HG02970 (cell line): ENCODE results near the gene ESR1.
"Not testable (repeated sequence)": the region's sequence is repeated elsewhere in the genome, so short reads cannot be mapped to it uniquely, and the experiment has no call there.

Source experiments
- ATAC-seq: cut with Tn5 transposase; IDR thresholded peaks from one replicate; pipeline ENCODE4 v1.9.1; 2021; ENCODE audit warnings: mild to moderate bottlenecking, moderate library complexity, moderate number of reproducible peaks; ENCODE audit not compliant: unreplicated experiment, low FRiP score

ESR1 gene

DNA sequence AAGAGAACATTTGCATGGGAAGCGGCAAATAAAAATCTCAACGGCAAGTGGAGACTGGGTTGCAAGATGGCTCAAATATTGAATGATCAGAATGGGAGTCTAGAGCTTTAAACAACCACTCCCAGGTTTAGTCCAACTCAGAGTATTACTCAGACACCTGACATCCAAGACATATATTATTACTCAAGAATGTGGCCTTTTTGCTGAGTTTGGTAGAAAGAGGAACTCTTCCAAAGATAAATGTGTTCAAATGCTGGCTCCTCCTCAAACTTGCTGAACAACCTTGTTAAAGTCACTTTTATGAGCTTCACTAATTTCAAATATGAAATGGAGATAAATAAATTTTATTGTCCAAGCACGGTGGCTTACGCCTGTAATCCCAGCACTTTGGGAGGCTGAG lies 77.8 kb downstream of the ESR1 start:
- no peak for ATAC-seq

DNA sequence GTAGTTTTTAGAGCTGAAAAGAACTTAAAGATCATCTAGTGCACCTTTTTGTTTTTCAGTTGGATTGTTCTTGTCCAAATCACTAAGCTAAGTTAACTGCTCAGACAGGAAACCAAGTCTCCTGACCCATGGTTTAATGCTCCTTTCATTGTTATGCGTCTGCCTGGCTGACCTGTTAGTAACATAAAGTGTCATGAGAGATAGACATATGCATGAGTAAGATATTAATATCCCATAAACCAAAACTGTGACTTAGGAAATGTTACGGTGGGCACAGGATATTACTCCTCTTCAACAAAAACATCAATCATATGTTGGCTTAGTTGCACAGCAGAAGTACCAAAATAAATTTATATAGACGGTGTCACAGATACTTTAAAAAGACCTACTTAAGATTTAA lies 84.0 kb downstream of the ESR1 start:
- ATAC-seq: no peak

GRCh38 chr6:151894426-151894825 lies 86.9 kb downstream of the ESR1 start:
- not testable (repeated sequence) for ATAC-seq

- ATAC-seq: not testable (repeated sequence)
Observed at GRCh38 chr6:151899221-151899620, 91.7 kb downstream of the ESR1 start.

DNA sequence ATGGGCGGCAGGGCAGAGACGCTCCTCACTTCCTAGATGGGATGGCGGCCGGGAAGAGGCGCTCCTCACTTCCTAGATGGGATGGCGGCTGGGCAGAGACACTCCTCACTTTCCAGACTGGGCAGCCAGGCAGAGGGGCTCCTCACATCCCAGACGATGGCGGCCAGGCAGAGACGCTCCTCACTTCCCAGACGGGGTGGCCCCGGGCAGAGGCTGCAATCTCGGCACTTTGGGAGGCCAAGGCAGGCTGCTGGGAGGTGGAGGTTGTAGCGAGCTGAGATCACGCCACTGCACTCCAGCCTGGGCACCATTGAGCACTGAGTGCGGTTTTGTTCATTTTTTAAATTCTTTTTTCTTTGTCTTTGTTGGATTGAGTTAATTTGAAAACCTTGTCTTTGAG lies 92.3 kb downstream of the ESR1 start:
- not testable (repeated sequence) for ATAC-seq

- no peak for ATAC-seq
Observed at GRCh38 chr6:151900256-151900655, 92.8 kb downstream of the ESR1 start.

GRCh38 chr6:151901009-151901411 lies 93.5 kb downstream of the ESR1 start:
- no peak for ATAC-seq

GRCh38 chr6:151904631-151905030 lies 97.1 kb downstream of the ESR1 start:
- ATAC-seq: no peak

GRCh38 chr6:151905072-151905471 lies 97.6 kb downstream of the ESR1 start:
- ATAC-seq: no peak

GRCh38 chr6:151905854-151906253 lies 98.4 kb downstream of the ESR1 start:
- ATAC-seq: no peak

DNA sequence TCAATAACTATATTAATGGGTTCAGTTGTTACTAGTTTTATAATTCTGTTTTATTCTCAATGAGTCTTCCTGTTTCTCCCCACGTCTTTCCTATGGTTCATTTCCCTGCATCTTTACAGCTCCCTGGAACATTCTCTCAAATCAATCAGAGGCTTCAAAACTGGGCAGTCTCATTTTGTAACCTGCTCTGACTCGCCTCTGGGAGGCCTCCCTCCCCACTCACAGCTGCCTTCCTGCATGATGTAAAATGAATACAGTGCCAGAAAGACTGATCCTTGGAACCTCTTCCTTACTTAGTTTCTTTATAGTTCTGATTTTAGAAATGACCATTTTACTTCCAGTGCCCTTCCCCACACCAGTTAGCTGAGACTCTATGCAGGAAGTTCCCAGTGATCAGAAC lies 103.9 kb downstream of the ESR1 start:
- no peak for ATAC-seq

GRCh38 chr6:151914484-151914883 lies 107.0 kb downstream of the ESR1 start:
- no peak for ATAC-seq

- ATAC-seq: no peak
Observed at GRCh38 chr6:151916075-151916474, 108.6 kb downstream of the ESR1 start.

GRCh38 chr6:151916680-151917164 lies 109.2 kb downstream of the ESR1 start:
- ATAC-seq: no peak

GRCh38 chr6:151917531-151918329 lies 110.2 kb downstream of the ESR1 start:
- ATAC-seq: no peak

- ATAC-seq: no peak
Observed at GRCh38 chr6:151940307-151940706, 132.8 kb downstream of the ESR1 start.

GRCh38 chr6:151948002-151948743 lies 140.7 kb downstream of the ESR1 start:
- no peak for ATAC-seq

DNA sequence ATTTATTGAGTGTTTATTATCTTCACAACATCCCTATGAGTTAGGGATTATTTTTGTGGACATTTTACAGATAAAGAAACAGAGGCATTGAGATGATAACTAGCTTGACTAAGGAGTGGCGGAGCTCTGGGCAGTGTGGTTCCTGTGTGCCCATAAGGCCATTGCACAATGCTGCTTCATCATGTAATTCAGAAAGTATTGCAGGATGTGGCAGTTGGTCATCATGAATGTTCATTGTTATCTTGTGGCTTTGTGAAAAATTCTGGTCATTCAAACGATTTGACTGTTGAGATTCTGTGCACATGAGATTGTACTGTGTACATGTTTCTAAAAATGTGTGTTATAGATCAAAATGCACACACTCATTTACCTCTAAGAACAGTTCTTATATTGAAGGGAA lies 150.8 kb downstream of the ESR1 start:
- no peak for ATAC-seq

GRCh38 chr6:151959086-151959485 lies 151.6 kb downstream of the ESR1 start:
- ATAC-seq: no peak

DNA sequence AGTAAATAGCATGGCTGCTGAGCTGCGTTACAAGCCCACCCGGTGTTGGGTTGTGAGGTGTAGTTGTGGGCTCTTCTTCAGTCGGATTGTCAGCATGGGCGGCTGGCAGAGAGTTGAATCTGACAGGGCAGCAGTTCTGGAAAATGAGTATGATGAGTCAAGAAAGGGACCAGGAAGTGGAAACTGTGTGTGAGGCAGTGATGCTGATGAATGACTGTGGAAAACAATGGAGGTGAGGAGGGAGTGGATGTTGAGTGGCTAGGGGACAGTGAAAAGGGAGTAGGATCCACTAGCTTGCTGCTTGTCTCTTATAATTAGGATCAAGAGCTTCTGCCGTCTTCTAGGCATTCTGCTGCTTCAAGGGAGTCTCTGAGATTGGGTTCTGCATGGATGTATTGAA lies 154.3 kb downstream of the ESR1 start:
- no peak for ATAC-seq

- no peak for ATAC-seq
Observed at GRCh38 chr6:151962246-151962846, 154.9 kb downstream of the ESR1 start.
